ENCODE results near the gene CR1.
"Not testable (repeated sequence)": the region's sequence is repeated elsewhere in the genome, so short reads cannot be mapped to it uniquely, and the experiment has no call there.

The CR1 gene

DNA sequence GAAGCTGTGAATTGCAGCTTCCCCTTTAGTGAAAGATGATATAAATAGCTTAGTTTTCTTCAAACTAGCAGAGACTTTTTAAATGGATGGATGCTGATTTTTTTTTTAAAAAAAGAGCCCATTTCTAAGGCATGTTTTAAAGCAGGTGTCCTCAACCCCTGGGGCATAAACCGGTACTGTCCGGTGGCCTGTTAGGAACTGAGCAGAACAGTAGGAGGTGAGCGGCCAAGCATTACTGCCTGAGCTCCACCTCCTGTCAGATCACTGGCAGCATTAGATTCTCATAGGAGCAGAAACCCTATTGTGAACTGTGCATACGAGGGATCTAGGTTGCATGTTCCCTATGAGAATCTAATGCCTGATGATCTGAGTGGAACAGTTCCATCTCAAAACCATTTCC, 180.2 kb downstream of the CR1 start:
- no peak for DNase-seq (ENCODE audit: low read depth)

DNA sequence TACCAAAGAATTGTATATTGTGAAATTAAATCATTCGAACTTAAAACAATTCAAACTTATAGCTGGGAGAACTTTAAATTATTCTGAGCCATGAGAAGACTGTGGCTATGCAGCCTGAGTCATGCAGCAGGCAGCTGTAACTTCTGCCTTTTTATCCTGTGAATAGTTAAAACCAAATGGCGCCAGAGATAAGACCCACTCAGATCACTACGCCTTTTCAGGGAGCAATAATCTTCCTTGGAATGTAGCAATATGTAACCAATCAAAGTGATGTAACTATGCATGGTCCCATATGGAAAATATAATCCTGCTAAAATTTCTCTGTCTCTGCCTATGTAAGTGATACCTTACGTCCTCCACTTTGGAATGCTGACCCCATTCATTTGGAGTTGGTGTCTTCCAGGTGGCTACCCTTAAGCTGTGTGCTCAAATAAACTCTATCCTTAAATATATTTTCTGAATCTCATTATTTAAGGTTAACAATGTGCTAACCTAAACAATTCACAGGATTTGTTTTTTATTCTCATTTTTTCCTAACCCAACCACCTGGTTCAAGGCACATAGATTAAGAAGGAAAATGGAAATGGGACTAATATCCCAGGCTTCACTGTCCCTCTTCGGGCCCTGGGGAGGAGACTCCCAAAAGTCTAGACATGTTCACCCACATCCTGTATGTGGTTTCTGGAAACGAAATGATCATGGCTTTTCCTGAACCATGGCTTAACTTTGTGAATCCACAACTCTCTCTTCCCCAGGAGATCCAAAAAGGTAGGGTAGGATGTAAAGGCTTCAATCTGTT, 184.8 kb downstream of the CR1 start:
- DNase-seq (ENCODE audit: low read depth) = not testable (repeated sequence)

DNA sequence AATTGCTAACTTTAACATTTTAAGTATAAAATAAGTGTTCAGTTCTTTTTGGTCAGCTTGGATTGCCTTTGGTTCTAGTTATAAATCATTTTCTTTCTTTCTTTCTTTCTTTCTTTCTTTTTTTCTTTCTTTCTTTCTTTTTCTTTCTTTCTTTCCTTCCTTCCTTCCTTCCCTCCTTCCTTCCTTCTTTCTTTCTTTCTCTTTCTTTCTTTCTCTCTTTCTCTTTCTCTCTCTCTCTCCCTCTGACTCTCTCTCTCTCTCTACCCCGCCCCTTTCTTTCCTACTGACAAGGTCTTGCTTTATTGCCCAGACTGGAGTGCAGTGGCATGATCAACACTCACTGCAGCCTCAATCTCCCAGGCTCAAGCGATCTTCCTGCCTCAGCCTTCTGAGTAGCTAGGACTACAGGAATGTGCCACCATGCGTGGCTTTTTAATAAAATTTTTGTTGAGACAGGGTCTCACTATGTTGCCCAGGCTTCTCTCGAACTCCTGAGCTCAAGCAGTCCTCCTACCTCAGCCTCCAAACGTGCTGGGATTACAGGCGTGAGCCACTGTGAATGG, 187.0 kb downstream of the CR1 start:
- not testable (repeated sequence) for DNase-seq (ENCODE audit: low read depth)

DNA sequence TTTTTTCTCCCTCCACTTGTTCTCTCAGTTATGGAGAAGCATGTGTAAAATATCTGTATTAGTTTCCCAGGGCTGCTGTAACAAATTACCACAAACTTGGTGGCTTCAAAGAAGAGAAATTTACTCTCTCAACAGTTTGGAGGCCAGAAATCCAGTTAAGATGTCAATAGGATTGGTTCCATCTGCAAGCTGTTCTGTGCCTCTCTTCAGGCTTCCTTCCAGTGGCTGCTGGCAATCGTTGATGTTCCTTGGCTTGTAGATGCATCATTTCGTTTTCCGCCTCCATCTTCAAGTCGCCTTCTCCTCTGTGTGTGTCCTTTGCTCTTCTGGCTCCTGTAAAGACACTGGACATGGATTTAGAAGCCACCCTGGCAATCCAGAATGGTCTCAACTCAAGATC, 194.6 kb downstream of the CR1 start:
- not testable (repeated sequence) for DNase-seq (ENCODE audit: low read depth)

DNA sequence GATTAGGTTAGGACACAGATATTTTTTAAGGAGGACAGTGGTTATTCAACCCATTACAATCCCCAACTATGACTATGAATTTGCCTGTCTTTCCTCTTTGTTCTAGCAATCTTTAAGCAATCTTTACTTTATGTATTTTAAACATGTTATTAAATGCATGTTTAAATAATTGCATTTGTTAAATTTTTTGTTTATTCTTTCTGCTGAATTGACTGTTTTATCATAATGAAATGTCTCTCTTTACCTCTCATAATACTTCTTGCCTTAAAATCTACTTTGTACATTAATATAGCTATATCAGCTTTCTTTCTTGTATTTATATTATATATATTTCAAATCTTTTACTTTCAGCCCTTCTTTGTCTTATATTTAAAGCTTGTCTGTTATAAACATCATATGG, 195.1 kb downstream of the CR1 start:
- no peak for DNase-seq (ENCODE audit: low read depth)

All from T follicular helper cell (primary cell).